Activated T-helper 2 cell treated with anti-CD3 and anti-CD28 coated beads, Interferon-gamma antibody, Interleukin-2, Interleukin-4, amounts not matched to agents 10 μg/mL and 5 μg/mL and 100 μg/mL, durations not matched to agents 14 hours and 24 hours and 36 hours (primary cell): ENCODE data around the gene SNIP1. TPM values are rescaled to one million over a fixed set of nuclear protein-coding genes. Genes with fewer than 3 reads are reported as not detected.
A peak's percentile ranks its signal among the peaks of the same experiment; 100 is the strongest.
"Not testable (repeated sequence)": the region's sequence is repeated elsewhere in the genome, so short reads cannot be mapped to it uniquely, and the experiment has no call there.

Source experiments
- DNase-seq: peaks from one replicate; pipeline ENCODE4 v3.0.0; 2021; ENCODE audit warnings: low spot score
- H3K27ac Mint-ChIP-seq: one replicate; pipeline ENCODE4 v1.8.0; 2021; ENCODE audit warnings: mixed read lengths
- H3K27me3 Mint-ChIP-seq: one replicate; pipeline ENCODE4 v1.8.0; 2021; ENCODE audit warnings: low read depth, mixed read lengths
- H3K36me3 Mint-ChIP-seq: one replicate; pipeline ENCODE4 v1.8.0; 2021; ENCODE audit warnings: low read depth, mixed read lengths
- H3K4me1 Mint-ChIP-seq: one replicate; pipeline ENCODE4 v1.8.0; 2021; ENCODE audit warnings: low read depth, mixed read lengths
- H3K4me3 Mint-ChIP-seq: one replicate; pipeline ENCODE4 v1.8.0; 2021; ENCODE audit warnings: low read depth, mild to moderate bottlenecking, moderate library complexity, mixed read lengths
- H3K9me3 Mint-ChIP-seq: one replicate; pipeline ENCODE4 v1.8.0; 2021; ENCODE audit warnings: mixed read lengths
- intact Hi-C: fragments of 100-400 bp; cut with micrococcal nuclease; formaldehyde crosslinking; loops from one replicate; pipeline ENCODE4 v1.15.1; 2023
- total RNA-seq: library from RNA; stranded (reverse); gene quantifications from 2 replicates; pipeline ENCODE4 v1.2.3, GENCODE V29; 2022

Gene SNIP1
- total RNA-seq, 1 donor from 2014 or later: 26.1 TPM

DNA sequence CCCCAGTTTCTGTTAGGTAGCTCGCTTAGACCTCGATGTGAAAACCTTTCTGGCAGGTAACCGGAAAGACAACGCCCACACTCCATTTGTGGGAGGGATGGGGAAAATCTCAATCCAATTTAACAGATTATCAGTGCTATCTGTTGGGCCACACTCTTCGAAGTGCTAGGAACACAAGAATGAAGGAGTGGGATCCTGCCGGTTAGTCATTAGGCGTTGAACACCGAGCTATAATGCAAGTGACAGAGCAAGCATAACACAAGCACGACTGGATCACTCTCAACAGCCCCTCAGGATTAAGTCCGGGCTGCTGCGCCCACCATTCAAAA, 531 bp downstream of the SNIP1 start:
- peak overlapping the region; percentile 98 for H3K4me3 Mint-ChIP-seq
- DNase-seq: no peak
- peak overlapping the region; percentile 93 for H3K27ac Mint-ChIP-seq
- H3K4me1 Mint-ChIP-seq: peaks cover 41% of the 10 kb centered on the region
- no peaks in the 10 kb centered on the region for H3K27me3 Mint-ChIP-seq
- H3K9me3 Mint-ChIP-seq: no peaks in the 10 kb centered on the region
- intact Hi-C loops: loop anchor here (5.0 kb wide), 3 partner anchors 41 to 254 kb away; partner anchors contain the start of genes C1orf122, MEAF6 and YRDC
- H3K36me3 Mint-ChIP-seq: peaks cover 49% of the 10 kb centered on the region

GRCh38 chr1:37549341-37549740, 4.8 kb downstream of the SNIP1 start:
- intact Hi-C loops: no loop called here
- H3K27ac Mint-ChIP-seq: no peak overlapping the region
- H3K4me3 Mint-ChIP-seq: no peak overlapping the region
- no peaks in the 10 kb centered on the region for H3K9me3 Mint-ChIP-seq
- peaks cover 67% of the 10 kb centered on the region for H3K36me3 Mint-ChIP-seq
- DNase-seq: no peak
- no peaks in the 10 kb centered on the region for H3K27me3 Mint-ChIP-seq
- peaks cover 31% of the 10 kb centered on the region for H3K4me1 Mint-ChIP-seq

- H3K27ac Mint-ChIP-seq: no peak overlapping the region
These were observed 9.1 kb downstream of the SNIP1 start for GRCh38 chr1:37545019-37545418.

DNA sequence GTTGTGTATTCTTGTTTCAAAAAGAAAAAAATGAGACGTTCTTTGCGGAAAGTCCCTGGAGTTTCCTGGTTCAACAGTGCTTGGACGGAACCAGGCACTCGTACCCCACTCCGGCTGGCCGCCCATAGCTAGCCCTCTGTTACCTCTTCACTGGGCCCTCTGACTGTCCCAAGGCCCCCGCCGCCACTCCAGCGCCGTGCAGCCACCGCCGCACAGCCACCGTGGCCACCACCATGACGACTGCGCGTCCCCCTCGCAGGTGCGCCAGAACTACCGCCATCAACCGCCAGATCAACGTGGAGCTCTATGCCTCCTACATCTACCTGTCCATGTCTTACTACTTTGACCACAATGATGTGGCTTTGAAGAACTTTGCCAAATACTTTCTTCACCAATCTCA, 9.6 kb downstream of the SNIP1 start:
- Mint-ChIP-seq H3K27me3 (no peaks in the 10 kb centered on the region), H3K4me1 (peaks cover 4% of the 10 kb centered on the region), H3K9me3 (no peaks in the 10 kb centered on the region), H3K4me3 (no peak overlapping the region), H3K36me3 (peaks cover 52% of the 10 kb centered on the region), H3K27ac (no peak overlapping the region)
- intact Hi-C loops: no loop called here
- no peak for DNase-seq

More at GRCh38 chr1:37545019-37545418, 9.1 kb downstream of the SNIP1 start:
- Mint-ChIP-seq H3K36me3 (peaks cover 56% of the 10 kb centered on the region), H3K4me1 (peaks cover 8% of the 10 kb centered on the region), H3K27me3 (no peaks in the 10 kb centered on the region), H3K4me3 (no peak overlapping the region), H3K9me3 (no peaks in the 10 kb centered on the region)
- intact Hi-C loops: no loop called here
- DNase-seq: no peak

GRCh38 chr1:37540036-37540785, 13.9 kb downstream of the SNIP1 start:
- no peak for DNase-seq
- intact Hi-C loops: no loop called here
- H3K4me1 Mint-ChIP-seq: peaks cover 6% of the 10 kb centered on the region
- no peak overlapping the region for H3K27ac Mint-ChIP-seq
- no peaks in the 10 kb centered on the region for H3K27me3 Mint-ChIP-seq
- no peak overlapping the region for H3K4me3 Mint-ChIP-seq
- no peaks in the 10 kb centered on the region for H3K9me3 Mint-ChIP-seq
- peaks cover 67% of the 10 kb centered on the region for H3K36me3 Mint-ChIP-seq

- H3K36me3 Mint-ChIP-seq: peaks cover 67% of the 10 kb centered on the region
- H3K27me3 Mint-ChIP-seq, DNase-seq, H3K9me3 Mint-ChIP-seq, H3K4me3 Mint-ChIP-seq, intact Hi-C loops, H3K4me1 Mint-ChIP-seq, H3K27ac Mint-ChIP-seq: not testable (repeated sequence)
These were observed 14.9 kb downstream of the SNIP1 start for GRCh38 chr1:37539154-37539553.

DNA sequence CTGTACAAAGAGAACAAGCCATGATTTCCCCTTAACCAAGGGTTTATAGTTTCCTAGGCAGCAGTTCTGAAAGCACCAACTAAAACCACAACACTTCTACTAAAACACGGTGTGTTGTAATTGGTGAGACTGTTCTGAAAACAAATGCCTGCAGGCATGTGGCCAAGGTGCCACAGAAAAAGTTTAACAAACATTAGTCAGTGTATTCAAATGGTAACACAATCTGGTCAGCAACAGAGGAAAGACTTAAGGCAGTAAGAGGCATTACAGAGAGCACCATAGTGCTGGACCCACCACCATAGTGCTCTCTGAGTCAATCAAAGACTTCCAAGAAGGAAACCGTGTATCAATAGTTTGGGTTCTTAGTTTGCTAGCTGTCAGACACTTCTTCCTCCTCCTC, 16.7 kb downstream of the SNIP1 start:
- no peak overlapping the region for H3K4me3 Mint-ChIP-seq
- no peak for DNase-seq
- H3K4me1 Mint-ChIP-seq: peaks cover 6% of the 10 kb centered on the region
- H3K36me3 Mint-ChIP-seq: peaks cover 60% of the 10 kb centered on the region
- H3K27ac Mint-ChIP-seq: peak overlapping the region; percentile 46
- intact Hi-C loops: no loop called here
- H3K27me3 Mint-ChIP-seq: no peaks in the 10 kb centered on the region
- H3K9me3 Mint-ChIP-seq: no peaks in the 10 kb centered on the region

- Mint-ChIP-seq H3K36me3 (peaks cover 36% of the 10 kb centered on the region), H3K4me3 (no peak overlapping the region), H3K27me3 (no peaks in the 10 kb centered on the region), H3K27ac (no peak overlapping the region), H3K9me3 (no peaks in the 10 kb centered on the region), H3K4me1 (peaks cover 6% of the 10 kb centered on the region)
- intact Hi-C loops: no loop called here
- DNase-seq: no peak
These were observed 20.6 kb downstream of the SNIP1 start for GRCh38 chr1:37533317-37534093.

DNA sequence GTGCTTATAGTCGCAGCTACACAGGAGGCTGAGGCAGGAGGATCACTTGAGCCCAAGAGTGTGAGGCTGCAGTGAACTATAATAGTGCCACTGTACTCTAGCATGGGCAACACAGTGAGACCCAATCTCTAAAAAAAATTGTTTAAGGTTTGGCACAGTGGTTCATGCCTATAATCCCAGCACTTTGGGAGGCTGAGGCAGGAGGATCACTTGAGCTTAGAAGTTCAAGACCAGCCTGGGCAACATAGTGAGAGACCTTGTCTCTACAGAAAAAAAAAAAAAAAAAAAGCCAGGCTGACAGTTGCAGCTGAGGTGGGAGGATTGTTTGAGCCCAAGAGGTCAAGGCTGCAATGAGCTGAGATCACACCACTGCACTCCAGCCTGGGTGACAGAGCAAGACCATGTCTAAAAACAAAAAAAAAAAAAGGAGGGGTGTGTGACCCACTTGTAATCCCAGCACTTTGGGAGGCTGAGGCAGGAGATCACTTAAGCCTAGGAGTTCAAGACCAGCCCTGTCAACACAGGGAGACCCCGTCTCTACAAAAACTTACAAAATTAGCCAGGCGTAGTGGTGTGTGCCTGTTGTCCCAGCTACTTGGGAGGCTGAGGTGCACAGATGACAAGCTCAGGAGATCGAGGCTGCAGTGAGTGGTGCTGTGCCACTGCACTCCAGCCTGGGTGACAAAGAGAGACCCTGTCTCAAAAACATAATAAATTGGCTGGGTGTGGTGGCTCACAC, 21.5 kb downstream of the SNIP1 start:
- H3K4me1 Mint-ChIP-seq, intact Hi-C loops, H3K27me3 Mint-ChIP-seq, H3K9me3 Mint-ChIP-seq, DNase-seq, H3K27ac Mint-ChIP-seq, H3K4me3 Mint-ChIP-seq: not testable (repeated sequence)
- H3K36me3 Mint-ChIP-seq: peaks cover 26% of the 10 kb centered on the region

DNA sequence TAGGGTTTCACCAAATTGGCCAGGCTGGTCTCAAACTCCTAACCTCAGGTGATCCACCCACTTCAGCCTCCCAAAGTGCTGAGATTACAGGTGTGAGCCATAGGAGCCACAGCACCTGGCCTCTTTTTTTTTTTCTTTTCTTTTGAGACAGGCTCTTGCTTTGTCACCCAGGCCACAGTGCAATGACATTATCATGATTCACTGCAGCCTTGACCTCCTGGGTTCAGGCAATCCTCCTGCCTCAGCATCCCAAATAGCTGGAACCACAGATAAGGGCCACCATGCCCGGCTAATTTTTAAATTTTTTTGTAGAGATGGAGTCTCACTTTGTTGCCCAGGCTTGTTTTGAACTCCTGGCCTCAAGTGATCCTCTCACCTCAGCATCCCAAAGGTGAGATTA, 24.2 kb downstream of the SNIP1 start:
- H3K4me3 Mint-ChIP-seq, H3K27me3 Mint-ChIP-seq, H3K9me3 Mint-ChIP-seq, intact Hi-C loops, H3K36me3 Mint-ChIP-seq, H3K4me1 Mint-ChIP-seq, DNase-seq, H3K27ac Mint-ChIP-seq: not testable (repeated sequence)

DNA sequence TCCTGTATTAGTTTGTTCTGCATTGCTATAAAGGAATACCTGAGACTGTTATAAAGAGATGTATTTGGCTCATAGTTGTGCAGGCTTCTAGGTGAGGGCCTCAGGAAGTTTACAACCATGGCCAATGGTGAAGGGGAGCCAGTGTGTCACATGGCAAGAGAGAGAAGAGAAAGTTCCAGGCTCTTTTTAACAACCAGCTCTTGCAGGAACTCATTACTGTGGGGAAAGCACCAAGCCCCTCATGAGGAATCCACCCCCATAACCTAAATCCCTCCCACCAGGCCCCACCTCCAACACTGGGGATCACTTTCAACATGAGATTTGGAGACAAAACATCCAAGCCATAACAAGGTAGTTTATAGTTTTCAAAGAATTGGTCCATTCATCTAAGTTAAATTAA, 34.5 kb downstream of the SNIP1 start:
- peaks cover 7% of the 10 kb centered on the region for H3K36me3 Mint-ChIP-seq
- peak overlapping the region; percentile 73 for H3K4me3 Mint-ChIP-seq
- peaks cover 19% of the 10 kb centered on the region for H3K4me1 Mint-ChIP-seq
- H3K27ac Mint-ChIP-seq: no peak overlapping the region
- intact Hi-C loops: no loop called here
- peaks cover 9% of the 10 kb centered on the region for H3K9me3 Mint-ChIP-seq
- H3K27me3 Mint-ChIP-seq: no peaks in the 10 kb centered on the region
- DNase-seq: no peak

DNA sequence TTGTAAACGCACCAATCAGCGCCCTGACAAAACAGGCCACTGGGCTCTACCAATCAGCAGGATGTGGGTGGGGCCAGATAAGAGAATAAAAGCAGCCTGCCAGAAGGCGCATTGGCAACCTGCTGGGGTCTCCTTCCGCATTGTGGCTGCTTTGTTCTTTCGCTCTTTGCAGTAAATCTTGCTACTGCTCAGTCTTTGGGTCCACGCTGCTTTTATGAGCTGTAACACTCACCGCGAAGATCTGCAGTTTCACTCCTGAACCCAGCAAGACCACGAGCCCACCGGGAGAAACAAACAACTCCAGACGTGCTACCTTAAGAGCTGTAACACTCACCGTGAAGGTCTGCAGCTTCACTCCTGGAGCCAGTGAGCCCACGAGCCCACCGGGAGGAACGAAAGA, 35.2 kb downstream of the SNIP1 start:
- not testable (repeated sequence) for H3K9me3 Mint-ChIP-seq

DNA sequence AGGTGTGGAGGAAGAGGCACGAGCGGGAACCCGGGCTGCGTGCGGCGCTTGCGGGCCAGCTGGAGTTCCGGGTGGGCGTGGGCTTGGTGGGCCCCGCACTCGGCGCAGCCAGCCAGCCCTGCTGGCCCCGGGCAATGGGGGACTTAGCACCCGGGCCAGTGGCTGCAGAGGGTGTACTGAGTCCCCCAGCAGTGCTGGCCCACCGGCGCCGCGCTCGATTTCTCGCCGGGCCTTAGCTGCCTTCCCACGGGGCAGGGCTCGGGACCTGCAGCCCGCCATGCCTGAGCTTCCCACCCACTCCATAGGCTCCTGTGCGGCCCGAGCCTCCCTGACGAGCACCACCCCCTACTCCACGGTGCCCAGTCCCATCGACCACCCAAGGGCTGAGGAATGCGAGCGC, 35.9 kb downstream of the SNIP1 start:
- H3K27ac Mint-ChIP-seq, DNase-seq, intact Hi-C loops, H3K9me3 Mint-ChIP-seq, H3K27me3 Mint-ChIP-seq, H3K4me3 Mint-ChIP-seq, H3K36me3 Mint-ChIP-seq: not testable (repeated sequence)
- peaks cover 23% of the 10 kb centered on the region for H3K4me1 Mint-ChIP-seq

More for the DNA sequence above, 35.2 kb downstream of the SNIP1 start:
- H3K4me3 Mint-ChIP-seq: peak overlapping the region; percentile 73
- H3K27me3 Mint-ChIP-seq, DNase-seq, H3K36me3 Mint-ChIP-seq, intact Hi-C loops: not testable (repeated sequence)
- H3K4me1 Mint-ChIP-seq: peaks cover 19% of the 10 kb centered on the region
- peak overlapping the region; percentile 69 for H3K27ac Mint-ChIP-seq
